Endothelial cell (in vitro differentiated cells): ENCODE data around the gene VPS33B. TPM values are rescaled to one million over a fixed set of nuclear protein-coding genes. Genes with fewer than 3 reads are reported as not detected.

ENCODE experiments used
- DNase-seq: peaks from one replicate; pipeline ENCODE4 v3.0.0; 2021; ENCODE audit warnings: low spot score
- H3K27ac Mint-ChIP-seq: one replicate; pipeline ENCODE4 v1.8.0; 2021; ENCODE audit warnings: mixed read lengths, inconsistent platforms; ENCODE audit not compliant: unreplicated experiment
- H3K27me3 Mint-ChIP-seq: one replicate; pipeline ENCODE4 v1.8.0; 2021; ENCODE audit warnings: mild to moderate bottlenecking, moderate library complexity, mixed read lengths, inconsistent platforms; ENCODE audit not compliant: unreplicated experiment
- H3K36me3 Mint-ChIP-seq: one replicate; pipeline ENCODE4 v1.8.0; 2021; ENCODE audit warnings: mild to moderate bottlenecking, low read depth, mixed read lengths, inconsistent platforms; ENCODE audit not compliant: unreplicated experiment
- H3K4me1 Mint-ChIP-seq: one replicate; pipeline ENCODE4 v1.8.0; 2021; ENCODE audit warnings: mild to moderate bottlenecking, mixed read lengths, inconsistent platforms; ENCODE audit not compliant: unreplicated experiment
- H3K4me3 Mint-ChIP-seq: one replicate; pipeline ENCODE4 v1.8.0; 2021; ENCODE audit warnings: mild to moderate bottlenecking, mixed read lengths, inconsistent platforms; ENCODE audit not compliant: unreplicated experiment
- H3K9me3 Mint-ChIP-seq: one replicate; pipeline ENCODE4 v1.8.0; 2021; ENCODE audit warnings: mixed read lengths, inconsistent platforms; ENCODE audit not compliant: unreplicated experiment
- CTCF ChIP-seq: fragments of 200-600 bp; sonication (generic); IDR thresholded peaks from one replicate; pipeline ENCODE4 v1.5.0; 2021; ENCODE audit warnings: antibody characterized with exemption; ENCODE audit not compliant: unreplicated experiment
- total RNA-seq: library from RNA; stranded (reverse); fragmentation: NEBNext Ultra II Directional; extraction: Animal tissue kit (Norgen Biotek cat#: 25700); gene quantifications from one replicate; pipeline ENCODE4 v1.2.1, GENCODE V29; 2021; ENCODE audit not compliant: unreplicated experiment

VPS33B gene
- total RNA-seq, 1 donor from 2014 or later, result 16.0 TPM

- no peak for TF ChIP-seq CTCF
- peaks cover 31% of the 10 kb centered on the region for H3K36me3 Mint-ChIP-seq
- no peak overlapping the region for H3K27ac Mint-ChIP-seq
- no peaks in the 10 kb centered on the region for H3K4me1 Mint-ChIP-seq
- H3K27me3 Mint-ChIP-seq, result peaks cover 6% of the 10 kb centered on the region
- H3K9me3 Mint-ChIP-seq, result no peaks in the 10 kb centered on the region
- H3K4me3 Mint-ChIP-seq, result no peak overlapping the region
- DNase-seq, result no peak
Measured at GRCh38 chr15:90949979-90950675, 72.3 kb downstream of the VPS33B start.

Other genes with a start within 250 kb of the VPS33B start
- gene FURIN, start 154.0 kb downstream of the VPS33B start, total RNA-seq, result 143 TPM
- gene FES, start 138.1 kb downstream of the VPS33B start, total RNA-seq, result 56.3 TPM
- gene MAN2A2, start 119.3 kb downstream of the VPS33B start, total RNA-seq, result 72.2 TPM
- gene HDDC3, start 90.0 kb downstream of the VPS33B start, total RNA-seq, result 14.5 TPM
- gene UNC45A, start 87.3 kb downstream of the VPS33B start, total RNA-seq, result 102 TPM
- gene RCCD1, start 67.7 kb downstream of the VPS33B start, total RNA-seq, result 5.2 TPM
- 19.5 TPM for gene PRC1, start 28.1 kb downstream of the VPS33B start, total RNA-seq
- gene SV2B, start 77.7 kb upstream of the VPS33B start, total RNA-seq, result 0.26 TPM